PC-9 (cell line): ENCODE measurements around the gene CFAP141. TPM values are rescaled to one million over a fixed set of nuclear protein-coding genes. Genes with fewer than 3 reads are reported as not detected.

Experiments
- BruUV-seq: library from RNA; stranded (reverse); fragments of 400-500 nt; replicated peaks from 2 replicates; lab custom pipeline; 2021; lab: Mats Ljungman, UMichigan
- CTCF ChIA-PET: fragments of 300-600 bp; sonication (Branson Sonifier 250); formaldehyde crosslinking; loops from one replicate; lab custom pipeline; 2022; ENCODE audit warnings: antibody characterized with exemption; lab: Charles Lee
- POLR2A ChIA-PET: fragments of 300-600 bp; sonication (Branson Sonifier 250); formaldehyde crosslinking; loops from one replicate; lab custom pipeline; 2022; ENCODE audit warnings: antibody characterized with exemption; ENCODE audit not compliant: unreplicated experiment; lab: Charles Lee
- DNase-seq, 2 experiments: peaks; one replicate each; pipeline versions ENCODE4 v3.0.0 to v3.0.0-alpha.2; 2015 to 2022; ENCODE audit warnings: mixed read lengths in 1 of 2
- H2AFZ ChIP-seq: fragments of 200-600 bp; sonication (generic); 2 replicates; pipeline ENCODE4 v1.8.1; 2017; ENCODE audit warnings: antibody characterized with exemption
- H3F3A ChIP-seq: fragments of 200-600 bp; sonication (generic); 2 replicates; pipeline ENCODE4 v1.8.1; 2017; ENCODE audit warnings: antibody characterized with exemption, mild to moderate bottlenecking, low read depth; ENCODE audit not compliant: insufficient read depth
- H3K27ac ChIP-seq: fragments of 200-600 bp; sonication (generic); 2 replicates; pipeline ENCODE4 v1.6.1; 2016; ENCODE audit warnings: mixed run types
- H3K27me3 ChIP-seq: fragments of 200-600 bp; sonication (generic); 2 replicates; pipeline ENCODE4 v1.6.1; 2016; ENCODE audit warnings: low read depth, mixed run types; ENCODE audit not compliant: insufficient read depth
- H3K36me3 ChIP-seq: fragments of 200-600 bp; sonication (generic); 2 replicates; pipeline ENCODE4 v1.6.1; 2016; ENCODE audit warnings: low read depth, mixed run types
- H3K4me1 ChIP-seq: fragments of 200-600 bp; sonication (generic); replicated peaks from 2 replicates; pipeline ENCODE4 v1.6.1; 2016; ENCODE audit warnings: mixed run types; ENCODE audit not compliant: insufficient read depth
- H3K4me2 ChIP-seq: fragments of 200-600 bp; sonication (generic); 2 replicates; pipeline ENCODE4 v1.6.1; 2017; ENCODE audit warnings: mixed run types
- H3K4me3 ChIP-seq: fragments of 200-600 bp; sonication (generic); 2 replicates; pipeline ENCODE4 v1.6.1; 2016; ENCODE audit warnings: mixed run types
- H3K79me2 ChIP-seq: fragments of 200-600 bp; sonication (generic); 2 replicates; pipeline ENCODE4 v1.6.1; 2017; ENCODE audit warnings: low read depth, mixed run types
- H3K9me2 ChIP-seq: fragments of 200-600 bp; sonication (generic); 2 replicates; pipeline ENCODE4 v1.8.1; 2017; ENCODE audit warnings: mild to moderate bottlenecking; ENCODE audit not compliant: insufficient read depth
- H3K9me3 ChIP-seq: fragments of 200-600 bp; sonication (generic); 2 replicates; pipeline ENCODE4 v1.8.1; 2016; ENCODE audit warnings: low read depth; ENCODE audit not compliant: insufficient read depth
- H4K20me1 ChIP-seq: fragments of 200-600 bp; sonication (generic); 2 replicates; pipeline ENCODE4 v1.8.1; 2017; ENCODE audit not compliant: insufficient read depth
- CTCF ChIP-seq: fragments of 200-600 bp; sonication (generic); conservative IDR thresholded peaks from 2 replicates; pipeline ENCODE4 v1.6.1; 2017; ENCODE audit warnings: mixed run types, antibody characterized with exemption, mild to moderate bottlenecking, moderate library complexity
- EZH2 ChIP-seq: fragments of 200-600 bp; sonication (generic); IDR thresholded peaks from 2 replicates; pipeline ENCODE4 v1.8.0; 2017; ENCODE audit warnings: antibody characterized with exemption, low read depth
- intact Hi-C: fragments of 100-400 bp; cut with micrococcal nuclease; formaldehyde crosslinking; loops from one replicate; pipeline ENCODE4 v1.10.0; 2022; ENCODE audit not compliant: unreplicated experiment
- total RNA-seq: library from RNA; stranded (reverse); gene quantifications from 2 replicates; pipeline ENCODE4 v1.2.3, GENCODE V29; 2021

CFAP141 gene
- total RNA-seq, 1 experiment from 2014 or later: not detected

- BruUV-seq: TSS peak; percentile 34
- Histone ChIP-seq H3K36me3 (peaks cover 11% of the 10 kb centered on the region; the same call in 1 of the 2 replicates), H3K4me1 (peaks cover 24% of the 10 kb centered on the region), H3K27ac (peak overlapping the region; percentile 74), H3K9me3 (no peaks in the 10 kb centered on the region), H3K79me2 (peaks cover 59% of the 10 kb centered on the region), H3F3A (peaks cover 19% of the 10 kb centered on the region; the same call in 1 of the 2 replicates), H3K4me2 (peak overlapping the region; percentile 93), H4K20me1 (peaks cover 52% of the 10 kb centered on the region), H3K27me3 (no peaks in the 10 kb centered on the region), H3K4me3 (peak overlapping the region; percentile 83), H3K9me2 (no peaks in the 10 kb centered on the region), H2AFZ (no peak overlapping the region)
- POLR2A ChIA-PET: interaction anchor here (0.5 to 1.3 kb wide), 7 partner anchors 34 to 843 kb away, joined by 3 to 13 read pairs (median 6); partner anchors contain the start of gene RPS27
- CTCF ChIA-PET: interaction anchor here (0.6 kb wide), 1 partner anchor 180 kb away, joined by 8 read pairs; no protein-coding TSS in a partner anchor
- DNase-seq: no peak
- intact Hi-C loops: loop anchor here (1.0 to 2.0 kb wide), 4 partner anchors 38 to 613 kb away; partner anchors contain the start of genes HAX1, RPS27 and UBAP2L
- no peak for TF ChIP-seq EZH2
- TF ChIP-seq CTCF: no peak
These were observed 24.2 kb downstream of the CFAP141 start for GRCh38 chr1:154181944-154182343.

GRCh38 chr1:154179946-154180687 lies 26.0 kb downstream of the CFAP141 start:
- no peak overlapping the region for H2AFZ ChIP-seq
- no peaks in the 10 kb centered on the region for H3K27me3 ChIP-seq
- DNase-seq: no peak
- TF ChIP-seq EZH2 (no peak), CTCF (no peak)
- POLR2A ChIA-PET: interaction anchor here (0.7 kb wide), 1 partner anchor 191 kb away, joined by 4 read pairs; no protein-coding TSS in a partner anchor
- H3K4me3 ChIP-seq: no peak overlapping the region
- peak overlapping the region; percentile 93 for H3K4me2 ChIP-seq
- peaks cover 76% of the 10 kb centered on the region for H3K79me2 ChIP-seq
- H3K4me1 ChIP-seq: peaks cover 24% of the 10 kb centered on the region
- intact Hi-C loops: no loop called here
- CTCF ChIA-PET: no interaction called here
- peaks cover 18% of the 10 kb centered on the region; the same call in 1 of the 2 replicates for H3K36me3 ChIP-seq
- BruUV-seq: no TSS peak
- no peaks in the 10 kb centered on the region for H3K9me3 ChIP-seq
- no peak overlapping the region for H3K27ac ChIP-seq
- peaks cover 70% of the 10 kb centered on the region for H4K20me1 ChIP-seq
- peaks cover 10% of the 10 kb centered on the region; the same call in 1 of the 2 replicates for H3F3A ChIP-seq
- no peaks in the 10 kb centered on the region for H3K9me2 ChIP-seq

GRCh38 chr1:154178911-154179811 lies 27.0 kb downstream of the CFAP141 start:
- Histone ChIP-seq H3F3A (peaks cover 10% of the 10 kb centered on the region; the same call in 1 of the 2 replicates), H3K27ac (no peak overlapping the region), H3K27me3 (no peaks in the 10 kb centered on the region), H3K4me1 (peaks cover 24% of the 10 kb centered on the region), H3K9me3 (no peaks in the 10 kb centered on the region), H3K4me3 (no peak overlapping the region), H2AFZ (no peak overlapping the region), H3K4me2 (peak overlapping the region; percentile 93), H3K9me2 (no peaks in the 10 kb centered on the region), H3K79me2 (peaks cover 84% of the 10 kb centered on the region), H3K36me3 (peaks cover 24% of the 10 kb centered on the region; the same call in 1 of the 2 replicates), H4K20me1 (peaks cover 76% of the 10 kb centered on the region)
- no TSS peak for BruUV-seq
- no peak for DNase-seq
- CTCF ChIA-PET: no interaction called here
- POLR2A ChIA-PET: no interaction called here
- no peak for TF ChIP-seq EZH2
- TF ChIP-seq CTCF: no peak
- intact Hi-C loops: no loop called here
